Measurements from ENCODE around the gene FAM3B. TPM values are rescaled to one million over a fixed set of nuclear protein-coding genes. Genes with fewer than 3 reads are reported as not detected.

Gene FAM3B
- total RNA-seq, 1 experiment from 2014 or later: not detected

- H3K27me3 ChIP-seq (ENCODE audit: control insufficient read depth, insufficient read depth, low read length): no peaks in the 10 kb centered on the region; the same call in 1 of the 2 replicates
- intact Hi-C loops (cut with micrococcal nuclease; ENCODE audit: unreplicated experiment) (no loop called here), in situ Hi-C loops (cut with HindIII; ENCODE audit: low pct_unique_long_range_greater_than_20kb, low sequenced_read_pairs) (no loop called here)
- no peaks in the 10 kb centered on the region for H3K9me3 ChIP-seq (ENCODE audit: control insufficient read depth, insufficient read depth, low read depth, low read length)
- TF ChIP-seq TCF7L2 (IDR thresholded peaks at IDR 0.05; ENCODE audit: low read depth, low read length) (no peak), SIN3A (IDR thresholded peaks at IDR 0.05; ENCODE audit: borderline replicate concordance, insufficient read depth, low read depth, low read length) (no peak), REST (IDR thresholded peaks at IDR 0.05; ENCODE audit: insufficient read depth in 1 of 2, low read depth in 2 of 2, low read length in 1 of 2) (no peak), POLR2AphosphoS5 (IDR thresholded peaks at IDR 0.05; ENCODE audit: low read depth, low read length) (no peak), CTCF (IDR thresholded peaks at IDR 0.05) (no peak)
- no peak for DNase-seq (ENCODE audit: low read depth, low spot score)
- no peak for ATAC-seq
- no peak overlapping the region for H3K4me3 ChIP-seq (ENCODE audit: low read depth in 2 of 2, low read length in 2 of 2)
- H3K36me3 ChIP-seq (ENCODE audit: control insufficient read depth, insufficient read depth, low read length): no peaks in the 10 kb centered on the region
- no peaks in the 10 kb centered on the region for H3K4me1 ChIP-seq (ENCODE audit: control insufficient read depth, insufficient read depth, low read length)
- CTCF ChIA-PET: no interaction called here
- POLR2A ChIA-PET: no interaction called here
- H3K27ac ChIP-seq (ENCODE audit: low read length): no peak overlapping the region
- BruUV-seq (replicated peaks): no TSS peak
Measured at GRCh38 chr21:41321908-41322495, 5.4 kb downstream of the FAM3B start.

GRCh38 chr21:41322496-41323382 lies 6.1 kb downstream of the FAM3B start:
- Histone ChIP-seq H3K9me3 (ENCODE audit: control insufficient read depth, insufficient read depth, low read depth, low read length) (no peaks in the 10 kb centered on the region), H3K36me3 (ENCODE audit: control insufficient read depth, insufficient read depth, low read length) (no peaks in the 10 kb centered on the region), H3K4me3 (ENCODE audit: low read depth in 2 of 2, low read length in 2 of 2) (no peak overlapping the region), H3K27ac (ENCODE audit: low read length) (no peak overlapping the region), H3K4me1 (ENCODE audit: control insufficient read depth, insufficient read depth, low read length) (no peaks in the 10 kb centered on the region), H3K27me3 (ENCODE audit: control insufficient read depth, insufficient read depth, low read length) (no peaks in the 10 kb centered on the region)
- ChIA-PET CTCF (no interaction called here), POLR2A (no interaction called here)
- no TSS peak for BruUV-seq (replicated peaks)
- DNase-seq (ENCODE audit: low read depth, low spot score) (no peak), ATAC-seq (no peak)
- TF ChIP-seq CTCF (IDR thresholded peaks at IDR 0.05) (no peak), POLR2AphosphoS5 (IDR thresholded peaks at IDR 0.05; ENCODE audit: low read depth, low read length) (no peak), TCF7L2 (IDR thresholded peaks at IDR 0.05; ENCODE audit: low read depth, low read length) (no peak), SIN3A (IDR thresholded peaks at IDR 0.05; ENCODE audit: borderline replicate concordance, insufficient read depth, low read depth, low read length) (no peak), REST (IDR thresholded peaks at IDR 0.05; ENCODE audit: insufficient read depth in 1 of 2, low read depth in 2 of 2, low read length in 1 of 2) (no peak)
- in situ Hi-C loops (cut with HindIII; ENCODE audit: low pct_unique_long_range_greater_than_20kb, low sequenced_read_pairs) (no loop called here), intact Hi-C loops (cut with micrococcal nuclease; ENCODE audit: unreplicated experiment) (no loop called here)
